HepG2 (cell line): ENCODE data around the gene ADAMTS4. TPM values are rescaled to one million over a fixed set of nuclear protein-coding genes. Genes with fewer than 3 reads are reported as not detected.

Experiments
- AHDC1 ChIP-seq: sonication (generic); formaldehyde crosslinking; IDR thresholded peaks from 2 replicates; pipeline ENCODE4 v1.5.1; 2020; ENCODE audit warnings: mild to moderate bottlenecking, missing genetic modification reagents, borderline replicate concordance
- ATRX ChIP-seq: sonication (generic); formaldehyde crosslinking; IDR thresholded peaks from 2 replicates; pipeline ENCODE4 v1.4.0; 2020; ENCODE audit warnings: missing genetic modification reagents, borderline replicate concordance
- BRD4 ChIP-seq: sonication (generic); formaldehyde crosslinking; IDR thresholded peaks from 2 replicates; pipeline ENCODE4 v1.4.0; 2020; ENCODE audit warnings: missing genetic modification reagents
- EHMT2 ChIP-seq: fragments of 200-600 bp; sonication (generic); IDR thresholded peaks from 2 replicates; pipeline ENCODE4 v1.7.0; 2017; ENCODE audit warnings: antibody characterized with exemption, low read depth, low read length, borderline replicate concordance
- ETV6 ChIP-seq: sonication (generic); formaldehyde crosslinking; conservative IDR thresholded peaks from 2 replicates; pipeline ENCODE4 v1.4.0; 2020; ENCODE audit warnings: missing genetic modification reagents
- GATAD1 ChIP-seq: IDR thresholded peaks from 2 replicates; pipeline ENCODE4 v1.6.1; 2016; ENCODE audit warnings: missing genetic modification reagents, missing compliant biosample characterization
- HIVEP1 ChIP-seq: sonication (generic); formaldehyde crosslinking; IDR thresholded peaks from 2 replicates; pipeline ENCODE4 v1.4.0; 2020; ENCODE audit warnings: mild to moderate bottlenecking, missing genetic modification reagents
- HOXD1 ChIP-seq: sonication (generic); formaldehyde crosslinking; IDR thresholded peaks from 2 replicates; pipeline ENCODE4 v1.5.0; 2020; ENCODE audit warnings: missing genetic modification reagents
- KDM1A ChIP-seq: IDR thresholded peaks from 2 replicates; pipeline ENCODE4 v1.6.1; 2016; ENCODE audit warnings: missing compliant biosample characterization
- MEIS2 ChIP-seq: sonication (generic); formaldehyde crosslinking; IDR thresholded peaks from 2 replicates; pipeline ENCODE4 v1.9.0; 2021; ENCODE audit warnings: mild to moderate bottlenecking, missing genetic modification reagents
- MXD4 ChIP-seq: IDR thresholded peaks from 2 replicates; pipeline ENCODE4 v1.6.1; 2016; ENCODE audit warnings: mild to moderate bottlenecking, missing biosample characterization, missing genetic modification reagents
- NCOA1 ChIP-seq: sonication (generic); formaldehyde crosslinking; IDR thresholded peaks from 2 replicates; pipeline ENCODE4 v1.9.0; 2021; ENCODE audit warnings: missing genetic modification reagents
- NFE2 ChIP-seq: sonication (generic); formaldehyde crosslinking; IDR thresholded peaks from 2 replicates; pipeline ENCODE4 v1.4.0; 2020; ENCODE audit warnings: missing genetic modification reagents
- NFYC ChIP-seq: IDR thresholded peaks from 2 replicates; pipeline ENCODE4 v1.6.1; 2016; ENCODE audit warnings: missing genetic modification reagents, missing compliant biosample characterization
- NR2F2 ChIP-seq: IDR thresholded peaks from 2 replicates; pipeline ENCODE4 v1.6.1; 2012; ENCODE audit warnings: low read depth, inconsistent platforms, borderline replicate concordance
- RARA ChIP-seq: IDR thresholded peaks from 2 replicates; pipeline ENCODE4 v1.6.1; 2016; ENCODE audit warnings: missing genetic modification reagents, missing compliant biosample characterization
- SMAD3 ChIP-seq: sonication (generic); formaldehyde crosslinking; IDR thresholded peaks from 2 replicates; pipeline ENCODE4 v1.4.0; 2020; ENCODE audit warnings: missing genetic modification reagents
- ZBTB3 ChIP-seq: sonication (generic); formaldehyde crosslinking; IDR thresholded peaks from 2 replicates; pipeline ENCODE4 v1.4.0; 2020; ENCODE audit warnings: low read depth, mild to moderate bottlenecking, moderate library complexity, missing genetic modification reagents, borderline replicate concordance
- polyA plus RNA-seq, 8 experiments: library from polyadenylated mRNA; depleted of rRNA in 3 of 8; stranded (reverse) in 7 of 8; unstranded in 1 of 8; fragments of >200 nt; fragmentation: Illumina TruSeq in 4 of 8; extraction: Trizol in 4 of 8; gene quantifications; 2 replicates each; pipeline versions ENCODE4 v1.2.1 to v1.2.3, GENCODE V29; 2011 to 2016; ENCODE audit warnings: low read depth in 4 of 8, missing spikeins in 1 of 8, mixed read lengths in 1 of 8; ENCODE audit not compliant: insufficient read depth in 1 of 8
- total RNA-seq, 5 experiments: library from RNA; depleted of rRNA; stranded (reverse); fragments of >200 nt; fragmentation: Illumina TruSeq; extraction: Trizol; gene quantifications; 2 replicates each; pipeline ENCODE4 v1.2.3, GENCODE V29; 2016; ENCODE audit warnings: low read depth in 1 of 5
- TF ChIP-seq, protein P1 (sequence below): sonication (generic); formaldehyde crosslinking; IDR thresholded peaks from 2 replicates; pipeline ENCODE4 v1.5.0; 2020; ENCODE audit warnings: mild to moderate bottlenecking, low read depth, missing genetic modification reagents, borderline replicate concordance
- TF ChIP-seq, protein P2 (sequence below): IDR thresholded peaks from 2 replicates; pipeline ENCODE4 v1.6.1; 2016; ENCODE audit warnings: low read depth, control low read depth

Gene ADAMTS4
- total and polyA plus RNA-seq, 2 of the 13 experiments (the other 11 are each of a cell fraction or from before 2014, with no cell fraction given) = 0.51 to 1.7 TPM

- TF ChIP-seq AHDC1 (CRISPR knock-in tag) (peak; percentile 42; the same call in 1 of the 2 replicates), SMAD3 (CRISPR knock-in tag) (peak; percentile 33; the same call in 1 of the 2 replicates), EHMT2 (peak; percentile 82), HOXD1 (CRISPR knock-in tag) (0 out of 2 replicates have a peak, but pooled peaks have one; percentile 80), GATAD1 (CRISPR knock-in tag) (peak; percentile 41; the same call in 1 of the 2 replicates), NR2F2 (no peak), MXD4 (CRISPR knock-in tag) (0 out of 2 replicates have a peak, but pooled peaks have one; percentile 28), NCOA1 (CRISPR knock-in tag) (0 out of 2 replicates have a peak, but pooled peaks have one; percentile 18), MEIS2 (CRISPR knock-in tag) (peak; percentile 62; the same call in 1 of the 2 replicates), ETV6 (CRISPR knock-in tag) (0 out of 2 replicates have a peak, but pooled peaks have one; percentile 26), ATRX (no peak), ZBTB3 (CRISPR knock-in tag) (no peak), RARA (CRISPR knock-in tag) (peak; percentile 96), NFYC (CRISPR knock-in tag) (peak; percentile 27; the same call in 1 of the 2 replicates), HIVEP1 (no peak; the same call in 1 of the 2 replicates), KDM1A (CRISPR knock-in tag) (no peak), NFE2 (CRISPR knock-in tag) (no peak), BRD4 (CRISPR knock-in tag) (no peak; the same call in 1 of the 2 replicates)
- TF ChIP-seq, protein P1, sequence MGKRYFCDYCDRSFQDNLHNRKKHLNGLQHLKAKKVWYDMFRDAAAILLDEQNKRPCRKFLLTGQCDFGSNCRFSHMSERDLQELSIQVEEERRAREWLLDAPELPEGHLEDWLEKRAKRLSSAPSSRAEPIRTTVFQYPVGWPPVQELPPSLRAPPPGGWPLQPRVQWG (CRISPR knock-in tag) = no peak
- TF ChIP-seq, protein P2, sequence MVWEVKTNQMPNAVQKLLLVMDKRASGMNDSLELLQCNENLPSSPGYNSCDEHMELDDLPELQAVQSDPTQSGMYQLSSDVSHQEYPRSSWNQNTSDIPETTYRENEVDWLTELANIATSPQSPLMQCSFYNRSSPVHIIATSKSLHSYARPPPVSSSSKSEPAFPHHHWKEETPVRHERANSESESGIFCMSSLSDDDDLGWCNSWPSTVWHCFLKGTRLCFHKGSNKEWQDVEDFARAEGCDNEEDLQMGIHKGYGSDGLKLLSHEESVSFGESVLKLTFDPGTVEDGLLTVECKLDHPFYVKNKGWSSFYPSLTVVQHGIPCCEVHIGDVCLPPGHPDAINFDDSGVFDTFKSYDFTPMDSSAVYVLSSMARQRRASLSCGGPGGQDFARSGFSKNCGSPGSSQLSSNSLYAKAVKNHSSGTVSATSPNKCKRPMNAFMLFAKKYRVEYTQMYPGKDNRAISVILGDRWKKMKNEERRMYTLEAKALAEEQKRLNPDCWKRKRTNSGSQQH (CRISPR knock-in tag) = no peak
Measured at GRCh38 chr1:161223805-161224694, 25.2 kb upstream of the ADAMTS4 start (continued).
